Mononuclear cell (primary cell): ENCODE data around the gene POLL. TPM values are rescaled to one million over a fixed set of nuclear protein-coding genes. Genes with fewer than 3 reads are reported as not detected.

Experiments used
- H3K27me3 ChIP-seq: 2 replicates; pipeline ENCODE4 v1.6.0; 2011; ENCODE audit warnings: low read length, control low read depth; ENCODE audit not compliant: insufficient read depth
- H3K4me1 ChIP-seq: 2 replicates; pipeline ENCODE4 v1.5.1; 2011; ENCODE audit warnings: mild to moderate bottlenecking, low read length, control low read depth; ENCODE audit not compliant: insufficient read depth
- H3K4me3 ChIP-seq: 2 replicates; pipeline ENCODE4 v1.5.1; 2011; ENCODE audit warnings: mild to moderate bottlenecking, low read length, moderate library complexity
- H3K9me3 ChIP-seq: 2 replicates; pipeline ENCODE4 v1.5.1; 2011; ENCODE audit warnings: low read depth, mild to moderate bottlenecking, control low read depth, low read length
- total RNA-seq: library from RNA; depleted of rRNA; stranded (reverse); fragments of >200 nt; gene quantifications from one replicate; pipeline ENCODE4 v1.2.3, GENCODE V29; 2012

POLL gene
- total RNA-seq, 1 donor: 10.3 TPM

GRCh38 chr10:101588879-101589278 is 822 bp upstream of the POLL start:
- Histone ChIP-seq H3K4me3 (no peak overlapping the region), H3K4me1 (peaks cover 45% of the 10 kb centered on the region), H3K27me3 (no peaks in the 10 kb centered on the region), H3K9me3 (no peaks in the 10 kb centered on the region)

GRCh38 chr10:101585841-101586240 is 2.2 kb downstream of the POLL start:
- Histone ChIP-seq H3K9me3 (no peaks in the 10 kb centered on the region), H3K4me1 (peaks cover 19% of the 10 kb centered on the region), H3K4me3 (no peak overlapping the region), H3K27me3 (no peaks in the 10 kb centered on the region)

GRCh38 chr10:101580486-101581399 is 7.3 kb downstream of the POLL start:
- Histone ChIP-seq H3K4me3 (no peak overlapping the region), H3K4me1 (no peaks in the 10 kb centered on the region), H3K9me3 (no peaks in the 10 kb centered on the region), H3K27me3 (no peaks in the 10 kb centered on the region)

- Histone ChIP-seq H3K4me1 (no peaks in the 10 kb centered on the region), H3K9me3 (no peaks in the 10 kb centered on the region), H3K4me3 (no peak overlapping the region), H3K27me3 (no peaks in the 10 kb centered on the region)
Observed at GRCh38 chr10:101579516-101579870, 8.6 kb downstream of the POLL start.

- H3K9me3 ChIP-seq: no peaks in the 10 kb centered on the region
- no peaks in the 10 kb centered on the region for H3K27me3 ChIP-seq
- no peak overlapping the region for H3K4me3 ChIP-seq
- H3K4me1 ChIP-seq: no peaks in the 10 kb centered on the region
Observed at GRCh38 chr10:101578803-101579515, 9.1 kb downstream of the POLL start.

GRCh38 chr10:101578192-101578591 is 9.9 kb downstream of the POLL start:
- Histone ChIP-seq H3K27me3 (no peaks in the 10 kb centered on the region), H3K4me3 (no peak overlapping the region), H3K9me3 (no peaks in the 10 kb centered on the region), H3K4me1 (no peaks in the 10 kb centered on the region)

GRCh38 chr10:101577121-101577871 is 10.8 kb downstream of the POLL start:
- H3K9me3 ChIP-seq: no peaks in the 10 kb centered on the region
- H3K4me3 ChIP-seq: no peak overlapping the region
- H3K4me1 ChIP-seq: no peaks in the 10 kb centered on the region
- H3K27me3 ChIP-seq: no peaks in the 10 kb centered on the region

GRCh38 chr10:101576211-101576863 is 11.7 kb downstream of the POLL start:
- H3K9me3 ChIP-seq: no peaks in the 10 kb centered on the region
- no peaks in the 10 kb centered on the region for H3K27me3 ChIP-seq
- no peak overlapping the region for H3K4me3 ChIP-seq
- no peaks in the 10 kb centered on the region for H3K4me1 ChIP-seq

- H3K4me3 ChIP-seq: no peak overlapping the region
- H3K4me1 ChIP-seq: peaks cover 5% of the 10 kb centered on the region
- no peaks in the 10 kb centered on the region for H3K27me3 ChIP-seq
- H3K9me3 ChIP-seq: no peaks in the 10 kb centered on the region
Observed at GRCh38 chr10:101575580-101576210, 12.4 kb downstream of the POLL start.

- peaks cover 10% of the 10 kb centered on the region for H3K4me1 ChIP-seq
- H3K27me3 ChIP-seq: no peaks in the 10 kb centered on the region
- H3K4me3 ChIP-seq: no peak overlapping the region
- no peaks in the 10 kb centered on the region for H3K9me3 ChIP-seq
Observed at GRCh38 chr10:101575091-101575490, 13.0 kb downstream of the POLL start.

GRCh38 chr10:101573885-101574753 is 13.9 kb downstream of the POLL start:
- Histone ChIP-seq H3K4me3 (no peak overlapping the region), H3K4me1 (peaks cover 20% of the 10 kb centered on the region), H3K27me3 (peaks cover 8% of the 10 kb centered on the region), H3K9me3 (no peaks in the 10 kb centered on the region)

GRCh38 chr10:101572785-101573184 is 15.3 kb downstream of the POLL start:
- H3K4me3 ChIP-seq: no peak overlapping the region
- peaks cover 20% of the 10 kb centered on the region for H3K4me1 ChIP-seq
- peaks cover 18% of the 10 kb centered on the region for H3K27me3 ChIP-seq
- no peaks in the 10 kb centered on the region for H3K9me3 ChIP-seq

- H3K27me3 ChIP-seq: peaks cover 24% of the 10 kb centered on the region
- H3K4me1 ChIP-seq: peaks cover 20% of the 10 kb centered on the region
- no peak overlapping the region for H3K4me3 ChIP-seq
- no peaks in the 10 kb centered on the region for H3K9me3 ChIP-seq
Observed at GRCh38 chr10:101572126-101572525, 15.9 kb downstream of the POLL start.
